CD4-positive, alpha-beta T cell treated with Interferon gamma for 1 hour (primary cell): Measurements from ENCODE around the gene SHD.
"Not testable (repeated sequence)": the region's sequence is repeated elsewhere in the genome, so short reads cannot be mapped to it uniquely, and the experiment has no call there.

Experiments
- DNase-seq: peaks from one replicate; pipeline ENCODE4 v3.0.0-alpha.2; 2020

The SHD gene

GRCh38 chr19:4267101-4267900 is 11.8 kb upstream of the SHD start:
- peak; percentile 40 for DNase-seq

GRCh38 chr19:4267901-4268815 is 10.9 kb upstream of the SHD start:
- DNase-seq = no peak

GRCh38 chr19:4268816-4269430 is 10.1 kb upstream of the SHD start:
- no peak for DNase-seq

GRCh38 chr19:4272894-4273293 is 6.2 kb upstream of the SHD start:
- DNase-seq = no peak

GRCh38 chr19:4274321-4274686 is 4.8 kb upstream of the SHD start:
- not testable (repeated sequence) for DNase-seq

- no peak for DNase-seq
Measured at GRCh38 chr19:4277191-4277696, 1.8 kb upstream of the SHD start.

GRCh38 chr19:4278010-4278409 is 1.1 kb upstream of the SHD start:
- DNase-seq = no peak

- no peak for DNase-seq
Measured at GRCh38 chr19:4279267-4279529, 132 bp downstream of the SHD start.

- DNase-seq = no peak
Measured at GRCh38 chr19:4279530-4280422, 710 bp downstream of the SHD start.

GRCh38 chr19:4284176-4284958 is 5.3 kb downstream of the SHD start:
- DNase-seq = no peak

- no peak for DNase-seq
Measured at GRCh38 chr19:4284974-4285373, 5.9 kb downstream of the SHD start.

GRCh38 chr19:4286141-4286540 is 7.1 kb downstream of the SHD start:
- DNase-seq = not testable (repeated sequence)

GRCh38 chr19:4288091-4288777 is 9.2 kb downstream of the SHD start:
- no peak for DNase-seq

- DNase-seq = no peak
Measured at GRCh38 chr19:4291184-4291732, 12.2 kb downstream of the SHD start.

- DNase-seq = no peak
Measured at GRCh38 chr19:4292515-4292914, 13.4 kb downstream of the SHD start.

- DNase-seq = no peak
Measured at GRCh38 chr19:4294389-4294788, 15.3 kb downstream of the SHD start.

GRCh38 chr19:4295972-4296771 is 17.1 kb downstream of the SHD start:
- DNase-seq = no peak

- DNase-seq = no peak
Measured at GRCh38 chr19:4297901-4298809, 19.1 kb downstream of the SHD start.
